ENCODE data around the gene ITPR3.
A peak's percentile ranks its signal among the peaks of the same experiment; 100 is the strongest.

Gene ITPR3

GRCh38 chr6:33663727-33664449 lies 42.8 kb downstream of the ITPR3 start:
- no peaks in the 10 kb centered on the region for H3K9me3 ChIP-seq (ENCODE audit: control insufficient read depth in 2 of 2, low read length in 2 of 2)
- H3K9ac ChIP-seq (ENCODE audit: low read depth in 1 of 2, low read length in 2 of 2), result no peak overlapping the region
- no peak overlapping the region for H3K27ac ChIP-seq (ENCODE audit: low read depth in 2 of 2, low read length in 2 of 2)
- H3K27me3 ChIP-seq (ENCODE audit: control insufficient read depth in 2 of 2, insufficient read depth in 2 of 2, low read length in 2 of 2), result no peaks in the 10 kb centered on the region
- no peak overlapping the region for H3K4me3 ChIP-seq (ENCODE audit: low read length in 2 of 2)
- H3K4me1 ChIP-seq (ENCODE audit: control insufficient read depth in 2 of 2, insufficient read depth in 2 of 2, low read length in 2 of 2), result peaks cover 0 to 3% of the 10 kb centered on the region in 2 donors
- H3K36me3 ChIP-seq (ENCODE audit: control insufficient read depth in 2 of 2, insufficient read depth in 2 of 2, low read length in 2 of 2), result peaks cover 59 to 68% of the 10 kb centered on the region in 2 donors

GRCh38 chr6:33664506-33665057 lies 43.5 kb downstream of the ITPR3 start:
- Histone ChIP-seq H3K9ac (ENCODE audit: low read depth in 1 of 2, low read length in 2 of 2) (no peak overlapping the region), H3K9me3 (ENCODE audit: control insufficient read depth in 2 of 2, low read length in 2 of 2) (no peaks in the 10 kb centered on the region), H3K4me3 (ENCODE audit: low read length in 2 of 2) (no peak overlapping the region), H3K4me1 (ENCODE audit: control insufficient read depth in 2 of 2, insufficient read depth in 2 of 2, low read length in 2 of 2) (peaks cover 0 to 3% of the 10 kb centered on the region in 2 donors), H3K36me3 (ENCODE audit: control insufficient read depth in 2 of 2, insufficient read depth in 2 of 2, low read length in 2 of 2) (peaks cover 59 to 67% of the 10 kb centered on the region in 2 donors), H3K27me3 (ENCODE audit: control insufficient read depth in 2 of 2, insufficient read depth in 2 of 2, low read length in 2 of 2) (no peaks in the 10 kb centered on the region), H3K27ac (ENCODE audit: low read depth in 2 of 2, low read length in 2 of 2) (no peak overlapping the region)

GRCh38 chr6:33665957-33666356 lies 44.8 kb downstream of the ITPR3 start:
- H3K27ac ChIP-seq (ENCODE audit: low read depth in 2 of 2, low read length in 2 of 2), result no peak overlapping the region
- no peak overlapping the region for H3K4me3 ChIP-seq (ENCODE audit: low read length in 2 of 2)
- H3K9me3 ChIP-seq (ENCODE audit: control insufficient read depth in 2 of 2, low read length in 2 of 2), result no peaks in the 10 kb centered on the region
- no peaks in the 10 kb centered on the region for H3K27me3 ChIP-seq (ENCODE audit: control insufficient read depth in 2 of 2, insufficient read depth in 2 of 2, low read length in 2 of 2)
- peaks cover 0 to 3% of the 10 kb centered on the region in 2 donors for H3K4me1 ChIP-seq (ENCODE audit: control insufficient read depth in 2 of 2, insufficient read depth in 2 of 2, low read length in 2 of 2)
- no peak overlapping the region for H3K9ac ChIP-seq (ENCODE audit: low read depth in 1 of 2, low read length in 2 of 2)
- H3K36me3 ChIP-seq (ENCODE audit: control insufficient read depth in 2 of 2, insufficient read depth in 2 of 2, low read length in 2 of 2), result peaks cover 70 to 74% of the 10 kb centered on the region in 2 donors

- no peaks in the 10 kb centered on the region for H3K27me3 ChIP-seq (ENCODE audit: control insufficient read depth in 2 of 2, insufficient read depth in 2 of 2, low read length in 2 of 2)
- H3K9ac ChIP-seq (ENCODE audit: low read depth in 1 of 2, low read length in 2 of 2), result no peak overlapping the region
- H3K9me3 ChIP-seq (ENCODE audit: control insufficient read depth in 2 of 2, low read length in 2 of 2), result no peaks in the 10 kb centered on the region
- H3K27ac ChIP-seq (ENCODE audit: low read depth in 2 of 2, low read length in 2 of 2), result no peak overlapping the region
- peaks cover 0 to 3% of the 10 kb centered on the region in 2 donors for H3K4me1 ChIP-seq (ENCODE audit: control insufficient read depth in 2 of 2, insufficient read depth in 2 of 2, low read length in 2 of 2)
- H3K4me3 ChIP-seq (ENCODE audit: low read length in 2 of 2), result no peak overlapping the region
- peaks cover 75 to 84% of the 10 kb centered on the region in 2 donors for H3K36me3 ChIP-seq (ENCODE audit: control insufficient read depth in 2 of 2, insufficient read depth in 2 of 2, low read length in 2 of 2)
Observed at GRCh38 chr6:33667072-33667471, 46.0 kb downstream of the ITPR3 start.

DNA sequence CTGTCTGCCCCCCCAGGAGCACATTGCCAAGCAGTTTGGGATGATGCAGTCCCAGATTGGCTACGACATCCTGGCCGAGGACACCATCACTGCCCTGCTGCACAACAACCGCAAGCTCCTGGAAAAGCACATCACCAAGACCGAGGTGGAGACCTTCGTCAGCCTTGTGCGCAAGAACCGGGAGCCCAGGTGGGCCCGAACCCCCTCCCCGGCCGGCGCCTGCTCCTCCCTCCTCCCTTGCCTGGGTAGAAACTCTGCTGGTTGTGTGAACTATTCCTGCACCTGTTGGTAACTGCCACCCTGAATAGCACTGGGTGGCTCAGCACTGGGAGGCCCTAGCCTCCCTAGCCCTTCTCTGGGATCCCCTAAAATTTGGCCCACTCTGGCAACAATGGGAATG lies 46.7 kb downstream of the ITPR3 start:
- Histone ChIP-seq H3K36me3 (ENCODE audit: control insufficient read depth in 2 of 2, insufficient read depth in 2 of 2, low read length in 2 of 2) (peaks cover 79 to 81% of the 10 kb centered on the region in 2 donors), H3K9ac (ENCODE audit: low read depth in 1 of 2, low read length in 2 of 2) (no peak overlapping the region)

DNA sequence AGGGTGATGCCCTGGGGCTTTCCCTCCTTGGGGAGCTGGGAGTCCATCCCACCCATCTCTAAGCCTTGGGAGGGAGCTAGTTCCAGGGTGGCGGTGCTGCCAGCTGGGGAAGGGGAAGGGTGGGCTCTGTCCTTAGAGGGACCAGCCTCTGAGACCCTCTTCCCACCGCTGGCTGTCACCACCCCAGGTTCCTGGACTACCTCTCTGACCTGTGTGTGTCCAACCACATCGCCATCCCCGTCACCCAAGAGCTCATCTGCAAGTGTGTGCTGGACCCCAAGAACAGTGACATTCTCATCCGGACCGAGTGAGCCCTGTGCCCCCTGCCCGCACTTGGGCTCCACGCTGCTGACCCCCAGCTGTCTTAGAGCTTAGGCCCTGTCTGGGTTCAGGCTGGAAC lies 47.2 kb downstream of the ITPR3 start:
- peaks cover 79 to 84% of the 10 kb centered on the region in 2 donors for H3K36me3 ChIP-seq (ENCODE audit: control insufficient read depth in 2 of 2, insufficient read depth in 2 of 2, low read length in 2 of 2)

More for the DNA sequence above, 46.7 kb downstream of the ITPR3 start:
- H3K4me3 ChIP-seq (ENCODE audit: low read length in 2 of 2), result no peak overlapping the region
- no peak overlapping the region for H3K27ac ChIP-seq (ENCODE audit: low read depth in 2 of 2, low read length in 2 of 2)
- H3K27me3 ChIP-seq (ENCODE audit: control insufficient read depth in 2 of 2, insufficient read depth in 2 of 2, low read length in 2 of 2), result no peaks in the 10 kb centered on the region
- peaks cover 0 to 3% of the 10 kb centered on the region in 2 donors for H3K4me1 ChIP-seq (ENCODE audit: control insufficient read depth in 2 of 2, insufficient read depth in 2 of 2, low read length in 2 of 2)
- no peaks in the 10 kb centered on the region for H3K9me3 ChIP-seq (ENCODE audit: control insufficient read depth in 2 of 2, low read length in 2 of 2)

GRCh38 chr6:33668914-33669313 lies 47.8 kb downstream of the ITPR3 start:
- Histone ChIP-seq H3K9ac (ENCODE audit: low read depth in 1 of 2, low read length in 2 of 2) (no peak overlapping the region), H3K4me1 (ENCODE audit: control insufficient read depth in 2 of 2, insufficient read depth in 2 of 2, low read length in 2 of 2) (peaks cover 0 to 3% of the 10 kb centered on the region in 2 donors), H3K27me3 (ENCODE audit: control insufficient read depth in 2 of 2, insufficient read depth in 2 of 2, low read length in 2 of 2) (no peaks in the 10 kb centered on the region), H3K9me3 (ENCODE audit: control insufficient read depth in 2 of 2, low read length in 2 of 2) (no peaks in the 10 kb centered on the region), H3K36me3 (ENCODE audit: control insufficient read depth in 2 of 2, insufficient read depth in 2 of 2, low read length in 2 of 2) (peaks cover 83 to 84% of the 10 kb centered on the region in 2 donors), H3K4me3 (ENCODE audit: low read length in 2 of 2) (no peak overlapping the region), H3K27ac (ENCODE audit: low read depth in 2 of 2, low read length in 2 of 2) (peak overlapping the region in 1 of 2 donors; percentile 16)

More for the DNA sequence above, 47.2 kb downstream of the ITPR3 start:
- Histone ChIP-seq H3K4me1 (ENCODE audit: control insufficient read depth in 2 of 2, insufficient read depth in 2 of 2, low read length in 2 of 2) (peaks cover 0 to 3% of the 10 kb centered on the region in 2 donors), H3K27ac (ENCODE audit: low read depth in 2 of 2, low read length in 2 of 2) (peak overlapping the region in 1 of 2 donors; percentile 16), H3K9ac (ENCODE audit: low read depth in 1 of 2, low read length in 2 of 2) (no peak overlapping the region), H3K9me3 (ENCODE audit: control insufficient read depth in 2 of 2, low read length in 2 of 2) (no peaks in the 10 kb centered on the region), H3K4me3 (ENCODE audit: low read length in 2 of 2) (no peak overlapping the region), H3K27me3 (ENCODE audit: control insufficient read depth in 2 of 2, insufficient read depth in 2 of 2, low read length in 2 of 2) (no peaks in the 10 kb centered on the region)

DNA sequence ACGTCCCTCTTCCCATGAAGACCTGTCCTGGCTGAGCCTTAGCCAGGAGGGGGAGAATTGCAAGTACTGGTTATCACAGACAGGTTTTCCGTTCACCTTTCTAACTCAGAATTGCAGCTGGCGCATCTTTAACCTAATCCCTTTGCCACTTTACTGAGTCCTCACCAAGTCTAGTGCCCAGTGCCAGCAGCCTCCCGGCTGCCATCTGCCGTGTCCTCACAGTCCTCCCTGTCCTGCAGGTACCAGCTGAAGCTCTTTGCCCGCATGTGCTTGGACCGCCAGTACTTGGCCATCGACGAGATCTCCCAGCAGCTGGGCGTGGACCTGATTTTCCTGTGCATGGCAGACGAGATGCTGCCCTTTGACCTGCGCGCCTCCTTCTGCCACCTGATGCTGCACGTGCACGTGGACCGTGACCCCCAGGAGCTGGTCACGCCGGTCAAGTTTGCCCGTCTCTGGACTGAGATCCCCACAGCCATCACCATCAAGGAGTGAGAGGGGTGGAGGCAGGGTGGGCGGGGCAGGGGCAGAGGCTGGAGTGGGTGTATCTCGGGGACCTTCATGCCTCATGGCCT lies 49.1 kb downstream of the ITPR3 start:
- Histone ChIP-seq H3K4me1 (ENCODE audit: control insufficient read depth in 2 of 2, insufficient read depth in 2 of 2, low read length in 2 of 2) (peaks cover 0 to 3% of the 10 kb centered on the region in 2 donors), H3K4me3 (ENCODE audit: low read length in 2 of 2) (no peak overlapping the region), H3K27ac (ENCODE audit: low read depth in 2 of 2, low read length in 2 of 2) (no peak overlapping the region), H3K27me3 (ENCODE audit: control insufficient read depth in 2 of 2, insufficient read depth in 2 of 2, low read length in 2 of 2) (no peaks in the 10 kb centered on the region), H3K36me3 (ENCODE audit: control insufficient read depth in 2 of 2, insufficient read depth in 2 of 2, low read length in 2 of 2) (peaks cover 79 to 85% of the 10 kb centered on the region in 2 donors), H3K9me3 (ENCODE audit: control insufficient read depth in 2 of 2, low read length in 2 of 2) (no peaks in the 10 kb centered on the region), H3K9ac (ENCODE audit: low read depth in 1 of 2, low read length in 2 of 2) (no peak overlapping the region)

GRCh38 chr6:33670971-33671743 lies 50.0 kb downstream of the ITPR3 start:
- peaks cover 78 to 86% of the 10 kb centered on the region in 2 donors for H3K36me3 ChIP-seq (ENCODE audit: control insufficient read depth in 2 of 2, insufficient read depth in 2 of 2, low read length in 2 of 2)

DNA sequence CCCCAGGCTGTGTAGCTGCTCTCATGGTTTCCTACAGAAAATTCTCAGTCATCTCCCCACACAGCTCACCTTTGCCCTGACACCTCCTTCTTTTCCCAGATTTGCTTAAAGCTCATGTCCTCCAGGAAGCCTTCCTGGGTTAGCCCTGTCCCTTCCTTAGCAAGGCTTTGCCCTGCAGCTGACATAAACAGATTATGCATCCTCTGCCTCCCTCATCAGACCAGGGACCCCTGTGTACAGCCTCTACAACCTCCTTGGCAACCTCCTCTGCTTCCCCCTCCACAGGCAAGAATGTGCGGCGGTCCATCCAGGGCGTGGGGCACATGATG lies 50.6 kb downstream of the ITPR3 start:
- H3K4me1 ChIP-seq (ENCODE audit: control insufficient read depth in 2 of 2, insufficient read depth in 2 of 2, low read length in 2 of 2), result peaks cover 0 to 3% of the 10 kb centered on the region in 2 donors
- peaks cover 82 to 86% of the 10 kb centered on the region in 2 donors for H3K36me3 ChIP-seq (ENCODE audit: control insufficient read depth in 2 of 2, insufficient read depth in 2 of 2, low read length in 2 of 2)
- no peaks in the 10 kb centered on the region for H3K9me3 ChIP-seq (ENCODE audit: control insufficient read depth in 2 of 2, low read length in 2 of 2)
- no peaks in the 10 kb centered on the region for H3K27me3 ChIP-seq (ENCODE audit: control insufficient read depth in 2 of 2, insufficient read depth in 2 of 2, low read length in 2 of 2)
- no peak overlapping the region for H3K9ac ChIP-seq (ENCODE audit: low read depth in 1 of 2, low read length in 2 of 2)
- no peak overlapping the region for H3K4me3 ChIP-seq (ENCODE audit: low read length in 2 of 2)
- no peak overlapping the region for H3K27ac ChIP-seq (ENCODE audit: low read depth in 2 of 2, low read length in 2 of 2)

More at GRCh38 chr6:33670971-33671743, 50.0 kb downstream of the ITPR3 start:
- Histone ChIP-seq H3K27ac (ENCODE audit: low read depth in 2 of 2, low read length in 2 of 2) (no peak overlapping the region), H3K9ac (ENCODE audit: low read depth in 1 of 2, low read length in 2 of 2) (no peak overlapping the region), H3K9me3 (ENCODE audit: control insufficient read depth in 2 of 2, low read length in 2 of 2) (no peaks in the 10 kb centered on the region), H3K27me3 (ENCODE audit: control insufficient read depth in 2 of 2, insufficient read depth in 2 of 2, low read length in 2 of 2) (no peaks in the 10 kb centered on the region), H3K4me3 (ENCODE audit: low read length in 2 of 2) (no peak overlapping the region), H3K4me1 (ENCODE audit: control insufficient read depth in 2 of 2, insufficient read depth in 2 of 2, low read length in 2 of 2) (peaks cover 0 to 3% of the 10 kb centered on the region in 2 donors)

All from mucosa of rectum (tissue), 2 donors.